NCI-H2227 treated with DMSO at 0.1 percent for 48 hours (cell line): ENCODE results near the gene CLINT1.

Experiments used
- DNase-seq: peaks from one replicate; lab custom pipeline; 2025; lab: John Stamatoyannopoulos, UW

CLINT1 gene

DNA sequence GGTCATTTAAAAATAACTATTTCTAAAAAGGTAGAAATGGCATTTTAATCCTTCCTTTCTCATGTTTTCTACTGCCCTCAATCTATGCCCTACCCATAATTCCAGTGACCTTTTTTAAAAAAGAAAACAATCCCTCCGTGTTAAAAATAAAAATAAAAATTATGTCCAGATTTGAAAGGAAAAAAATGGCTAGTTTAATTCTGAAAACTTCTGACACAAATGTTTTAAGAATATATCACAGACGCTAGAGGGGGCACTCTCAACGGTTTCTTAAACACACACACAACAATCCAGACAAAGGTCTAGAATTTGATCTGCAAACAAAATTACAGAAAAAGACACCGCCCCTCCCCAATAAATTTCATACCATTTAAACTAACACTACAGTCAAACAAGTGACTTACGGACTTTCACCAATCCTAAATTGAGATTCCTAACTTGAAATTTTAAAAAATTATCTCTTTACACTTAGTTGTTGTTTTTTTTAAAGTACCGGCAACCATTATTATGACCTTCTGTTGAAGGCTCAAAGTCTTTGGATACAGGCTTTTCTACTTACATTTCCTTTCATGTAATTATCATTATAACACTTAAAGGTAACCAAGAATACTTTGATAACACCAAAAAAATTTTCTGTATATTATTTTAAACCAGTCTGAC lies 38.2 kb downstream of the CLINT1 start:
- DNase-seq = peak; percentile 21

DNA sequence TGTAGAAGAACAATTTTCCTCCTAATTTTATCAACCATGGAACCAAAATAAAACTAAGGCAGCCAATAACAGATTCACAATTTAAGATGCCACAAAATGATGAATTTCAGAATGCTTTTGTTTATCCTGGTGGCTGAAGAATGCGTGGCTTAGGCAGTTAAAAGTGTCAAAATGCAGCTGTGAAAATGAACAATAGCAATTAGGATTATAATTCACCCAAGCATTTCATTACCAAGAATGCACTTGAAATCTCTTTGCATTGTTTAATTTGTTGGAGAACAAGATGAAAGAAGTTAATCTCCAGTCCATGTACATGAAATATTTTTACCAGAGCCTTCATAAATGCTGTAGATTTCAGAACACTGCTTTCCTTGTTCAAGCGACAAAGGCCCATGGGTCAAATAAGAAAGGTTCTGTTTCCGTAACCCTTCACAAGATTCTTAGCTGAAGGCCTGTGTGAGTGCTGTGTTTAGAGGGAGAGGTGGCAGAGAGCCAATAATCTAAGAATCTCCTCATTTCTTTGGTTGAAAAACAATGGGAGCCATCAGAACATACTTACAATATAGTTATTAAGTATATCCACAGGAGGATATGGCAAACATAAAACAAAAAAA lies 39.3 kb downstream of the CLINT1 start:
- no peak for DNase-seq

DNA sequence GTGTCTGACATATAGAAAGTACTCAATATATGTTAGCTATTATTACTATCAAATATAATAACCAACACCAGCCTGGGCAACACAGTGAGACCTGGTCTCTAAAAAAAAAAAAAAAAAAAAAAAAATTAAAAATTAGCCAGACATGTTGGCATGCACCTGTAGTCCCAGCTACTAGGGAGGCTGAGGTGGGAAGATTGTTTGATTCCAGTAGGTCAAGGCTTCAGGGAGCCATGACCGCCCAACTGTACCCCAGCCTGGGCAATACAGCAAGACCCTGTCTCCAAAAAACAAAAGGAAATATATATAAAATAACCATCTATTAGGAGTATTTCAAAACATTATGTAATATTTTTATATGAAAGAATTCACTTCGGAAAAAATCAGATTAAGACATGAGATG lies 40.6 kb downstream of the CLINT1 start:
- no peak for DNase-seq

DNA sequence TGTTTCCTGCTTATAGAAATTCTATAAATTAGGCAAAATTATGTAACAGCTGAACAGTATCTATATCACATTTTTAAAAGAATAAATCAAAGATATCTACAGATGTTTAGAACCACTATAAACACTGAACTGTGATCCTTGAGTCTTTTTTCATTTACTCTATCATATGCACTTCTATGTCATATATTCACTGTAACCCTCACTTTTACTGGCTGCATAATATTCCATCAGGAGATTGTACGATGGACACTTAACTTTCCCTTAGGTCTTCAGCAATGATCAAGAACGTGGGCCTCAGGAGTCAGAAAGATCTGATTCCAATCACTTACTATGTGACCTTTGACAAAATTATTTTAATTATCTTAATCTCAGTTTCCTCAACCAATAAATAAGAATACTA lies 41.0 kb downstream of the CLINT1 start:
- DNase-seq = no peak

DNA sequence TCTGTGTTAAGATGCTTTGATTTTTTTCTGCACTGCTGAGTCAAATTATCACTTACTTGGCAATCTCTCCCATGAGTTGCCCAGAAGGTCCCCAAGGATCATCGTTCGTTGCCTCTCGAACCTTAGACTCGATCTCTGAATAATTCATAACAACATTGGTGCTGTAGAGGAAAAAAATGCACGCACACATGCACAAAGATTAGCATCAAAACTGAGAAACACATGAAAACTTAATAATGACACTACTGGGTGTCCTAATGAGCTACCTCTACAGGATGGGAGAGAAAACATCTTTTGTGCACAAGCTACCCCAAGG lies 41.6 kb downstream of the CLINT1 start:
- no peak for DNase-seq

GRCh38 chr5:157816682-157817386 lies 42.1 kb downstream of the CLINT1 start:
- no peak for DNase-seq

DNA sequence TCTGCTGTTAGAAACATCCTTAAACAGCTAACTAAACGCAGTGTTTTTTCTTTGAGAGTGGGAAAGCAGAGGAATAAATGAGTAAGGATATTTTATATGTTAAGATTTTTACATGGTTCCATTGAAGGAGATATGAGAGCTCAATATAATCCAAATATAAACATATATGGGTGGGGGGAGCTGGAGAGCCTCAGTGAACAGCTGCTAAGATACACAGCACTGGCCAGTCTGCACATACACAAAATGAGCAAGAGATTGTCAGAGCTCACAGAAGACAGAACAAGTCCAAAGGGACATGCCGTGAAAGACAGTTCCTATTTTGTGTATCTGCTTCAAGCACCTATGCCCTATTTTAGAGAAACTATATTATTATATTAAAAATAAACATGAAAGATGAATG lies 46.9 kb downstream of the CLINT1 start:
- no peak for DNase-seq

GRCh38 chr5:157808043-157808442 lies 50.9 kb downstream of the CLINT1 start:
- no peak for DNase-seq

GRCh38 chr5:157802736-157803135 lies 56.2 kb downstream of the CLINT1 start:
- DNase-seq = no peak

GRCh38 chr5:157800137-157800536 lies 58.8 kb downstream of the CLINT1 start:
- no peak for DNase-seq

- no peak for DNase-seq
Measured at GRCh38 chr5:157799578-157799977, 59.4 kb downstream of the CLINT1 start.

GRCh38 chr5:157793301-157793700 lies 65.6 kb downstream of the CLINT1 start:
- no peak for DNase-seq

GRCh38 chr5:157785801-157786200 lies 73.1 kb downstream of the CLINT1 start:
- DNase-seq = no peak

GRCh38 chr5:157779221-157779620 lies 79.7 kb downstream of the CLINT1 start:
- no peak for DNase-seq

GRCh38 chr5:157778121-157778805 lies 80.7 kb downstream of the CLINT1 start:
- no peak for DNase-seq

- DNase-seq = peak; percentile 16
Measured at GRCh38 chr5:157772127-157772526, 86.8 kb downstream of the CLINT1 start.

- no peak for DNase-seq
Measured at GRCh38 chr5:157770665-157771064, 88.3 kb downstream of the CLINT1 start.

- DNase-seq = no peak
Measured at GRCh38 chr5:157767689-157768088, 91.3 kb downstream of the CLINT1 start.

DNA sequence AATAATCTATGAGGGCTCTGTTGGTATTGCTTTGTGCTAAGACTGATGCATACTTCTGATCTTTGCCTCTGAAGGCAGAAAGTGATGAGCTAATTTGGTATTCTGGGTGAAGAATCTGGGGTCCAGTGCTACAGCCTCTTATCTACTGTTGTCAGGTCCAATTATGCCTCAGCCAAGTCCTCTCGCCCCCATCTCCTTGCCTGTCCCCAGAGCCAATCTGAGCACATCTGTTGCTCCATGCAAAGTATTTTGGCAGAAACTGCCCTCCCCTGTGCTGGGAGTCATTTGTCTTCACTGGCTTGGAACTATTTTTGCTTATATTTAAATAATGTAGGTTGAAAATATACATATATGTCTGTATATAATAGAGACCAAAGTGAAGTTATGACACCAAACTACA lies 92.0 kb downstream of the CLINT1 start:
- no peak for DNase-seq

DNA sequence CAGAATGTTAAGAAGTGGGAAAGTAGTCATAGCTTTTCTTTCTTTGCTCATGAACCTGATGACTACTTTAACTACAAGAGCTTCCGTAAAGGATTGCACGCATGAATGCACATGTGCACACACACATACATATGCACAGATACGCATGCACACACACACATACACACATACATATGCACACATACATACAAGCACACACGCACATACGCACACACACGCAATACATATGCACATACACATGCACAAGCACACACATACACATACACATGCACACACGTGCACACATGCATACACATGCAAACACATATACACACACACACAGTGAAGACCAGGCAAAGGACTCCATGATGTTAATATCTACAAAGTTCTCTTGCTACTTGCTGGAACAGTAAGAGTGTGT lies 92.5 kb downstream of the CLINT1 start:
- no peak for DNase-seq

GRCh38 chr5:157764531-157764930 lies 94.4 kb downstream of the CLINT1 start:
- DNase-seq = no peak

DNA sequence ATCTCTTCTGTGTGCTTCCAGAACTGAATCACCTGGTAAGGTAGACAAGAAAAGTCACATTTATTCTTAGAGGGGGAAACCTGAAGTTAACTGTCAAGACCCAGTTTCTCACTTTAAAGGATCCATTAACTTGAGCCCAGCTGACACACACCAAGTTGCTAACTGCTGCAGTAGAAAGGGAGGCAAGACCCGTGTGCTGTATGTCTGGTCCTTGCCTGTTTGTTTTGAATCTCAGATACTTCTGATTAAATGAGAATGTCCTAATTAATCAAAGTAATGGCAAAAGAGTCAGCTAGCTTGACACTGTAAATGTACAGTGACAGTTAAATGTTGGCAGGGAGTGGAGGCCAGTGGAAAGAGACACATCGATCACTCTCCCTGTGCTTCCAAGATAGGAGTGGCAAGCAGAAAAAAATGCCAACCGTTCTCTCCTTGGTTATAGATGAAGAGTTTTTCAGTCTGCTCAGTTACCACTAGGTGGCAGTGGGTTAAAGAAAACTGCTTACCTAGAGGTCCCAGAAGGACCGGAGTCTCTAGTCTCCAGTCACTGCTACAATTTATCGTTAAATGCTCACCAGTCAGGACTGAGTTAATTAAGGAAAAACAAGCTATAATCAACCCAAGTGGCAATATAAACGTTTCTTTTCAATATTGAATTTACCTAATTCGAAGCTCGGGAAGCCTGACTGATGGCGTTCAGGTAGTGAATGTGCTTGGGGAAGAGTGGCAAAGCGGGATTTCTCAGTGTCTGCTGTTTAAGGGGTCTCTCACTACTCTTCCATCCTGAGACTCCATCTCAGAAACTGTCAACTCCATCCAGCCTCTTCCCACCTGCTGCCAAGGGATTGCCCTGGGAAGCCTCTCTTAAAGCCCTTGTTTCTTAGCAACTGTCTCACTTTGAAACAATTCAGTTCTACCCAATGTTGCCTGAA lies 97.0 kb downstream of the CLINT1 start:
- DNase-seq = peak; percentile 63
